GM21423 (cell line): ENCODE measurements around the gene FOXO6.

Experiments used
- ATAC-seq: cut with Tn5 transposase; IDR thresholded peaks from one replicate; pipeline ENCODE4 v1.9.1; 2021; ENCODE audit warnings: mild to moderate bottlenecking, moderate library complexity; ENCODE audit not compliant: unreplicated experiment

Gene FOXO6

DNA sequence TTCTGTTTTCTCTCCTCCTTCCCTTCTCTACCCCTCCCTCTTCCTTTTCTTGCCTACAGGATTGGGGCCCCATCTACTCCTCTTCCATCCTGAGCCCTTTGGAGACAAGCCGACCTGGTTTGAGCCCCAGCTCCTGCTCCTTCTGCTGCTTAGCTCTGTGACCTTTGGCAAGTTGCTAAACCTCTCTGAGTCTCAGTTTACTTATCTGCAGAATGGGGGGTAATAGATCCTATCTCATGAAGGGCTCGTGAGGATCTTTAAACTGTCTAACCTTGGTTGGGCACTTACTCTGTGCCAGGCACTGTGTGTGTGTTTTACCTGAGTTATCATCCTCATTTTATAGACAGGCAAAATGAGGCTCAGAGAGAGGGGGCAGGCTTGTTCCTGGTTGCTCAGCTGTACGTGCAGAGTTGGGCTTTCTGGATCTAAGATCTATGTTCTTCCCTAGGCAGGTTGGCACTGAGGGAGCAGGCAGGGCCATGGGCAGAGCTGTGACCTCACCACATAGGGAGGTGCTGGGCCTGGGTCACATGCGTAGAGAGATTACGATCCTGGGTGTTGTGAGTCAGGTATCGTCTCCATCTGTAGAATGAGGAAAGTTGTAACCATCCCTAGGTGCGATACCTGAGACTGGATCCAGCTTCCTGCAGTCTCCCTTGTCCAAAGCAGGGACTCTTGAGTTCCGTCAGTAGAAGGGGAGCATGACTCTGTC lies 58.5 kb downstream of the FOXO6 start:
- ATAC-seq = no peak

DNA sequence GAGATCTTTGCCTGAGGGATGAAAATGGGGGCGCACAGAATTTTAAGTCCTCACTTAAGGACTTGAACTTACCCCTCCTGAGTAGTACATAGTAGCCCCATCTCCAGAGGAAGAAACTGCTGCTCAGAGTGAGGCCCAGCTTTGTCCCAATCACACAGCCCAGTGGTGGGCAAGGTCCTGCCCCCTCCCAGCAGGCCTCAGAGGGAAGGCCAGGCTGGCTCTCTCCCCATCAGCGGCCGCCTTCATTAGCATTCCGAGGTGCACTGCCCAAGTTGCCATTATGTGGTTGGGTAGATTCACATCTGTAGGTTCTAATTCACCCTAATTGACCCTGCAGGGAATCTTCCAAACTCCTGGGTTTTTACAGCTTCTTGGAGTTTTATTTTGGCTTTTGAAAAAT lies 59.1 kb downstream of the FOXO6 start:
- no peak for ATAC-seq

DNA sequence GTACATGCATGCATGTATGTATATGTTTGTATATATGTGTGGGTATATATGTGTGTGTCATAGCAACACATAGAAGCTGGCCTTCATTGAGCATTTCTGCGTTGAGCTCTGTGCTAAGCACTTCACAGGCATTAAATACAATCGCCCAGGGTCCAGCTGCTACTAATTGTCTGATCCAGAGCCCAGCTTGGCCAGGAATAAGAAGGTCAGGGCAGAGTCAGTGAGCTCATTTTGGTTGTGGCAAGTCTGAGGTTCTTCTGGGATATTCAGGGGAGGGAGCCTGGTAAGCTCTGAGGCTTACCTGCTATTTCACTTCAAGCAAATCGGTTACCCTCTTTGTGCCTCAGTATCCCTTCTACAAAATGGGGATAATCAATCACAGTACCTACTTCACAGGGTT lies 59.6 kb downstream of the FOXO6 start:
- no peak for ATAC-seq

DNA sequence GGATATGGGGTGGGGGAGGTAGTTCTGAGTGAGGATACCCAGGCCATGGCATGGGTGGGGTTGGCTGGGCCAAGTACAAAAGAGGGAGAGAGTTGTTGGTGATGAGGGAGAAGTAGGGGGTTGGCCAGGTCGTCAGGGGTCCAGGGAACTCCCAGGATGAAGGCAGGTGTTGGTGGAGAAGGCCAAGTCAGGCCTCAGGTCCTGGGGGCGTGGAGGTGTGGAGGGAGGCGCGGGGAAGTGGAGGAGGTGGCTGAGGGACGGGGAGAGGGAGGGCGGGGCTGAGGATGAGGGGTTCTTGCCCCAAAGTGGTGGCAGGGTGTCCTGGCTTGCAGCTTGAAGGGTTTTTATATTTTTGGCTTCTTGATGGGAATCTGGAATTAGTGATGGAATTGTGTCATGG lies 61.1 kb downstream of the FOXO6 start:
- no peak for ATAC-seq

DNA sequence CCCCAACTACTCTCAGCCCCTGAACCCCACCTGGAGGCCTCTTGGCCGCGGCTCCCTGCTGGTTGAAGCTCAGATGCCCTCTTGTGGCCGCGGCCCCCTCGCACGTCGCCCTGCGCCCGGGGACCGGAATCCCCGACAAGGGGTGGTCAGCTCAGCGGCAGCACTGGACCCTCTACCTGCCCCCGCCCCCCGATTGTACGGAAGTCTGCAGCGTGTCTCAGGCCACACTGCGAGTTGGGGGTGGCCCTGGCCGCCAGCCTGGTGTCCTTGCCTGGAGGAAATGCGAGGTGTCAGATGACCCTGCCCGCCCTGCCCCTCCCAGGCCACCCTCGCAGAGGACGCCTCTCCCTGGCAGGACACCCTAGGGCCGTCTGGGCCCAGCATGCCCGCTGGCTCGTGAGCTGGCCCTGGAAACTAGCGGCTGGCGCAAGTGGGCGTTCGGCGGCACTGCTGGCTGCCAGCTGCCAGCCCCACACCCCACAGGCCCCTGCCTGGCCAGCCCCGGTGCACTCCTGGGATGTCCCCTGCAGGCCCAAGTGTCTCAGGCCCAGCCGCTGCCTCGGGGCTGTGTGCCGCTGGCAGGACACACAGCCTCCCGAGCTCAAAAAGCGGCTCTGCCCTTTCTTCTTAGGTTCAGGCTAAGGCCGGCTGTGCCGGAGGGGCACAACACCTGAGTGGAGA lies 62.4 kb downstream of the FOXO6 start:
- no peak for ATAC-seq

DNA sequence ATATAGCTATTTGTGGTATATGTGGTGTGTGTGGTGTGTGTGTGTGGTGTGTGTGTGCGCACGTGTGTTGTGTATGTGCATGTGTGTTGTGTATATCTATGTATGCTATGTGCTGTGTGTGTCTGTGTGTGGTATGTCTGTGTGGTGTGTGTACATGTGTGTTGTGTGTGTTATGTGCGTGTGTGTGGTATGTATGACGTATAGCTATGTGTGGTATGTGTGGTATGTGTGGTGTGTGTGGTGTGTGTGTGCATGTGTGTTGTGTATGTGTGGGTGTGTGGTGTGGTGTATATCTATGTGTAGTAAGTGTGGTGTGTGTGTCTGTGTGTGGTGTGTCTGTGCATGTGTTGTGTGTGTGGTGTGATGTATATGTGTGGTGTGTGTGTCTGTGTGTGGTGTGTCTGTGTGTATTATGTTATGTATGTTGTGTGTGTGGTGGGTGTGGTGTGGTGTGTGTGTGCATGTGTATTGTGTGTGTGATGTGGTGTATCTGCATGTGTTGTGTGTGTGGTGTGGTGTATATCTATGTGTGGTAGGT lies 63.4 kb downstream of the FOXO6 start:
- no peak for ATAC-seq

DNA sequence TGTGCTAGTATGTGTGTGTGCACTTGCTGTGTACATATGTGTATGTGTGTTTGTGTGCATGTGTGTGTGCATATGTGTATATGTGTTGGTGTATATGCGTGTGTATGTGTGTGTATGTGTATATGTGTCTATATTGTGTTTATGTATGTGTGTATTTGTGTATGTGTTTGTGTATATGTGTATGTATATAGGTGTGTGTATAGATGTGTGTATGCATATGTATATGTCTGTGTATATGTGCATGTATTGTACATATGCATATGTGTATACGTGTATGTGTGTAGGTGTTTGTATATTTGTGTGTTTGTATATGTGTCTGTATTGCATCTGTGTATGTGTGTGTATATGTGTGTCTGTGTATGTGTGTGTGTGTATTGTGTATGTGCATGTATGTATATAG lies 64.1 kb downstream of the FOXO6 start:
- no peak for ATAC-seq

DNA sequence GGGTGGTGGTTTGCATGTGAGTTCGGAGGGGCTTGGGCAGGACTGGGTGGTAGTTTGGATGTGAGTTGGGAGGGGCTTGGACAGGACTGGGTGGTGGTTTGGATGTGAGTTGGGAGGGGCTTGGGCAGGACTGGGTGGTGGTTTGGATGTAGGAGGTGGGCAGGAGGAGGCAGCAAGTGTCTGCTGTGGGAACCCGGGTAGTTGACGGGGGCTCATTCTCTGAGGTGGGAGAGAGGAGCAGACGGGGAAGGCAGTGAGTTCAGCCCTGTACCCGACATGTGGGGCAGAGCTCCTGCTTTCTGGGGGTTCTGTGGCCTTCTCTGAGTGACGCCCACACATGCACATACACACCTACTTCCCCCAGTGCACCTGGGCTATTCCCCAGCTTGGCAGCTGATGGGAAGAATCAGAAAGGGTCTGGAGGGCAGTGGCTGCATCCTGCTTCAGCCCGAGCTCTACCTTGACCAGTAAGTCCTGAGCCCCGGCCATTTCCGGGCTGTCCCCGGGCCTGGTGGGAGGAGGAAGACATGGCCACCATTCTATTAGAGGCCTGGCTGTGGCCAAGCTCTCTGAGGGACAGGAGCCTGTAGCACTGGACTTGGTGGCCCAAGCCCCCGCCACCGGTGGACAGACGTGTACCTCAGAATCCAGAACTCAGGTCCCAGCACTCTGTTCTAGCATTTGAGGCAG lies 65.1 kb downstream of the FOXO6 start:
- no peak for ATAC-seq

DNA sequence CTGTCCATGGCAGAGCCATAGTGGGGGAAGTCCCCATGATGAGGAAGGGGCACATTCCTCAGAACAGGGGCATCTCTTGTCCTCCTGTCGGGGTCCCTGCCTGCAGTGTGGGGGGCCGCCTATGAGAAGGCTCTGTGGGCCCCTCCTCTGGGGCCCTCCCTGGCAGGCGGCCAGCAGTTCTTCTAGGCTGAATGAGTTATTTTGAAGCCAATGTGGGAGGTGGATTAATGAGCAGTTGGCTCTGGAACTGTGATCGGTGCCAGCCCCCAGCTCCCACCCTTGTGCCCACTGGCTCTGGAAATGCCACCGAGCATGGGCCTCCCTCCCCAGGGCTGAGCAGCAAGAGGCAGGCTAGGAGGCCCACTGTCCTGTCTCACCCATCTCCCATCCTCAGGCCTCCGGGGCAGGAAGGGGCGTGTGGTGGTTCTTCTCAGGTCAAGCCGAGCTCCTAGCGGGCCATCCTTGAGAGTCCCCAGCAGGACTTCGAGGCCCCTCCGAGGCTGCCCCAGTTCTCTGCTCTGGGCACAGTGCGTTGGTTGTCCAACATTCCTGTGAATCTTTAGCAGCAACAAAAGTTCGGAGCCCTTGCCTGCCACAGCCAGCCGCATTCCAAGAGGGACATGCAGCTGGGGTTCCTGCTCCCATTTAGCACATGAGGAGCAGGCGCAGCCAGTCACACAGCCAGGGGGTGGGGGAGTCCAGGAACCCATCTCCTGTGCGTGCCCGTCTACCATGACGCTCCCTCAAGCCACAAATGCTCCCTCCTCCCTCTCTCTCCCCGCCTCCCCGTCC lies 66.1 kb downstream of the FOXO6 start:
- no peak for ATAC-seq

DNA sequence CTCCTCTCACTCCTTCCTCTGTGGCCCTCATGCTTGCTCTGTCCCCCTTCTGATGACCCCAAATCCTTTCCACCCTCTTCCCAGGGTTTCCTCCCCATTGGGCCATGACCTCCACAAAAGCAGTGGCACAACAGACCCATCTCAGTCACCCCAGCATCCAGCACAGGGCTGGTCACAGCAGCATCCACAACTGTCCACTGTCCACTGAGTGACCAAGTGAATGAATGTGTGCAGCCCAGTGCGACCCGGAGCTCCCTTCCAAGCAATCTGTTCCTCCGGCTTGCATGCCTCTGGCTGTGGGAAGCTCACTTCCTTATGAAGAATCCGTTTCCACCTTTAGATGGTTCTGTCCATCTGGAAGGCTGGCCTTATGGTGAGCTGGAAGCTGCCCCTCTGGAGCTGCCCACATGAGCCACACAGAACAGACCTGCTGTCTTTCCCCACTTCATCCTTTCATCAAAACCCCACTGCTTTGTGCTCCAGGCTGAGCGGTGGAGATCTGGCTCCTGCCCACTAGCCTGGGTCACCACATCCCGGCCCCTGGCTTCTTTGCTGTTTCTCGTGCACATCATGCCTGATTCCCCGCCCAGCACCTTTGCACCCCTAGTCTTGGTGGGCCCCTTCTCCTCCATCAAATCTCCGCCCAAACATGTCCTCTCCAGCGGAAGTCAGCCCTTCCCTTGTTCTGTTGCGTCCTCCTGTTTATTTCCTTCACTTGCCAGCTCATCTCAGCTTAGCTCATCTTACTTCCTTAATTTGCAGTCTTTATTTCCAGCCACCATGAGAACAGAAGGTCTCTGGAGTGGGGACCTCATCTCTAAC lies 66.9 kb downstream of the FOXO6 start:
- no peak for ATAC-seq

DNA sequence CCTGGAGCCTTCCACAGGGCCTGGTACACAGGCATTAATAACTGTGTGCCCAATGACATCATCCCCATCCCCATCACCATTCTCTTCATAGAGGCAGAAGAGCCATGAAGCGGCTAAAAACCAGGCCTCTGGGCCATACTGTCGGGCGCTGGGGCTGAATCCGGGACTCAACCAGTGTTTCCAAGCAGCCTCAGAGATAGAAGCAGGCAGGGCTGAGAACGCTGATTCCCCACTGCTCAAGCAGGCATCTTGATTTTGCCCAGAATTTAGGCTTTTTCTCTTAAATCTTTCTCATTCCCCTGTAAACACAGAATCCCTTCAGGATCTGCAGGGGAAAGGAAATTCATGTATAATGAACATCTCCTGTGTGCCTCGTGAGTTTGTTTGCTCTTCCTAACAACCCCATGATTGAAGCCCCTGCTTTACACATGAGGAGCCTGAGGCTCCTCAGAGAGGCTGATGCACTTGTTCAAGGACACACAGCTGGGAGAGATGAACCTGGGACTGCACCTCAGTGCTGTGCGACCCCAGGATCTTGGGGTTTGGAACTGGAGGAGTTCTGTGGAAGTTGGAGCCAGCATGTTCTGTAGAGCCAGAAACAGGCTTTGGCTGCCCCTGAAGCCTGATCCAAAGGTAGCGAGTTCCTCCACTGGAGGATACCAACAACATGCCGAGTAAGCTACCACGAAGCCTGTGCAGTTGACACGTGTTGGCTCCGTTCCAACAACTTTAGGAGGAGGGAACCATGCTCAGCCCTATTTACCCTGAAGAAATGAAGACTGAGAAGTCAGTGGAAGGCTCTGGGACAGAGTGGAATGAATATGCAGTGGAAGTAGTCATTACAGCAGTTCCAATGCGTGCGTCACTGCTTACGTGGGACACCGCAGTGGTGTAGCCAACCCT lies 67.8 kb downstream of the FOXO6 start:
- no peak for ATAC-seq

DNA sequence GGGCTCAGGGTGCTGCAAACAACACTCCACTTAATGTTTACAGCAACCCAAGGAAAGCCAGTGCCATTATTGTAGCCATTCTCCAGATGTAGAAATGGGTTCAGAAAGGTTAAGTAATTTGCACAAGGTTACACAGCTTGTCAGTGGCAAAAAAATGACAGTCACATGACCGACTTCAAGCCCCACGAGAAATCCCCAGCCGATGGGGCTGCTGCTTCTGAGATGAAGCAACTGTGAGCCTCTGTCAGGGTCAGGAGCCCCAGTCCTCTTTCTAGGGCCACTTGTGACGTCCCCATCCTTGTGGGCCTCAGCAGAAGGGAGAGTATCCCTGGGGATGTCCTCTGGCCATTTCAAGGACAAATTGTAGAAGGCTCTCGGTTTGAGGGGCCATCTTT lies 68.4 kb downstream of the FOXO6 start:
- ATAC-seq = no peak

DNA sequence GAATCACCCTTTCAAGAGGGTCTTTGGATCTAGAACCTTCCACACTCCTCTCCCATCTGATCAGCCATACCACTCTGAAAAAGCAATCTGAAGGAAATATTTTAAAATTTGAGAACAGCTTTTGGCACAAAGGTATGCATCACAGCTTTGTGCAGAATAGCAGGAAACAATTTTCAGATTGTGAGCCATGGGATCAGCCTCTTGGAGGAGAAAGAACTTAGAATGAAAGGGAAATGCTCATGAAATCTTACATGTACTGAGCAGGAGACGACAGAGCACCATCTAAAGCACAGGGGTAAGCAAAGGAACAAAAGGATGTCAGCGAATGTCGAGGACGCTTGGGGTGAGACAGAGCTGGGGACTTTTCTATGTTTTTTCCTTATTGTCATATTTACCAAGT lies 68.8 kb downstream of the FOXO6 start:
- no peak for ATAC-seq

DNA sequence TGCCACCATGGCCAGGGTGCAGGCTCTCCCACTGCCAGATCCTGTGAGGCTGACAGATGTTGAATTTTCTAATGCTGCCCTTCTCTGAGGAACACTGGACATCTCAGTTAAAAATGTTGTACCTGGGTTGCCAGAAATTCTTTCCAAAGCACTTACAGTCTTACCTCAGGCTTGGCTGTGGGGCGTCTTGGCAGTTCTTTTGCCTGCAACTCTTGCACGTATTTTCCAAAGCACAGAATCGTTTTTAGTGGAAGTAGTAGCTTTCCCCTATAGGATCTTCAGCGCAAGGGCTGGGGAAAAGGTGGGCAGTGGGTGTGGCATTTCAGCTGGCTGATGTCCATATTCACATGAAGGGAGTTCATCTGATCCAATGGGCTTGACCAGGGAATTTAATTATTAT lies 69.3 kb downstream of the FOXO6 start:
- no peak for ATAC-seq

DNA sequence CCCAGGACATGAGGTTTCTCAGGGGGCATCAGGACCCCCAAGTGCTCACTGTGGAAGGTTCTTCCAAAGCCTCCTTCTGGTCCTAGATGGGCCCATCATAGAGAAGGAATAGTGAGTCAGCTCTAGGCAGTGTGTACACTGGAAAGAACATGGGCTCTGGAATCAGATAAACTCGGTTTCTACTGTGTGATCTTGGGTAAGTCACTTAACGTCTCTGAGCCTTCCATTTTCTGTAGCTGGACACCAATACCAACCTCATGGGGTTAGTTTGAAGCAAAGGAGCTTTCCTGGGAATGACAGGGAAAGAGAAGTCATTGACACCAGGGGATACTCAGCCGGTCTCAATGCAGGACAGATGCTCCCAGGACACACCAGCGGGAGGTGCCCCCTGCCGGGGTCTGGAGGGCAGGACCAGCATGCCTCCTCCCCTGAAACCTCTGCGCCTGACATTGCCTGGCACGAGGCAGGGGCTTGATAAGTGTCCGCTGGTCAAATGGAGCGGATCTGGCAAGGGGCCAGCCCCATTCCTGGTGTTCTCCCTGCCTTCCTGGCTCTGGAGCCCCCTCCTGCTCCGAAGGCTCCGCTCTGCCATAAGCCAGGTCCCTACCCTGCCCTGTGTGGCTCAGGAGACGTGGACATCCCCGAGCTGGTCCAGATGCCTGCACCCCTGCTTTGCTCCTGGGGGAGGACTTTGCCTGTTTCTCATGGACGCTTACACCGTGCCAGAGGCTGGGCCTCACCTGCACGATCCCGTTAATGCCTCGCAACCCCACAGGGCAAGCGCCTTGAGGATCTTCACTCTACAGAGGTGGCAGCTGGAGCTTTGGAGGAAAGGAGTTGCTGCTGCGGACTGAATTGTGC lies 70.5 kb downstream of the FOXO6 start:
- ATAC-seq = no peak
